ENCODE data around the gene RFC5. TPM values are rescaled to one million over a fixed set of nuclear protein-coding genes. Genes with fewer than 3 reads are reported as not detected.

Gene RFC5
- total RNA-seq, 4 donors from 2014 or later: 8.3 to 18.2 (median 10.6) TPM

DNA sequence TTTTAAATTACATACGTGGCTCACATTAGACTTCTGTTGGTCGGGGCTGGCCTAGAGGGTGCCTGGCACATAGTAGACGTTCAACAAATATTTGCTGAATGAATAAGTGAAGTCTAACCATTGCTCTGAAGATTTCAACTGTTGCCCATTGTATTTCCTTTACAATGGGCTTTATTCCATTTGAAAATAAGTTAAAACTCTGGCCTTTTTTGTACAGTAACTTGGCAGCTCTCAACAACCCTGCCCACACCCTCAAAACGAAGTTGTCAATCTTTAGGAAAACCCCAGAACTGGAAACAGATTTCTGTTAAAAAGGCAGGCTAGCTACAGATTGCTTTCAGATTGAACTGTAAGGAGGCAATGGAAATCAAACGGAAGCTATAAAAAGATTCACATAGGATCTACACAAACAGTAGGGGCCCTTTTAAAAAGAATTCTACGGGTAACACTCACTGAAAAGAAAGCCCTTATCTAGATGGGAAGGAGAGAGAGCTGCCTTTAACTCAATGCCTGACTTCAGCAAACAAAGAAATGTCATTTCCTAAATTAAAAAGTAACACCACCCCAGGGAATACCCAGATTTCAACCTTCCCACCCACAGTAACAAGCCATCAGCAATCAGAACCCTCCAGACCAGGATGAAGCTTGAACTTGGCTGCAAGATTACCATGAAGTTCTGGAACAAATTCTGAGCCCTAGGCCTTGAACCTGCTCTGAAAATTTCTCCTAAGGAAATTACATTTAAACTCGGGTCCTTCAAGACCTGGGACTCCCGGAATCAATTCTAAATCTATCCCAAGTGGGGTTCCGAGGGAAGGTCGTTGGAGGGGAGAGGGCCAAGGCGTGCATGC, 43.1 kb downstream of the RFC5 start:
- TF ChIP-seq, protein P1, sequence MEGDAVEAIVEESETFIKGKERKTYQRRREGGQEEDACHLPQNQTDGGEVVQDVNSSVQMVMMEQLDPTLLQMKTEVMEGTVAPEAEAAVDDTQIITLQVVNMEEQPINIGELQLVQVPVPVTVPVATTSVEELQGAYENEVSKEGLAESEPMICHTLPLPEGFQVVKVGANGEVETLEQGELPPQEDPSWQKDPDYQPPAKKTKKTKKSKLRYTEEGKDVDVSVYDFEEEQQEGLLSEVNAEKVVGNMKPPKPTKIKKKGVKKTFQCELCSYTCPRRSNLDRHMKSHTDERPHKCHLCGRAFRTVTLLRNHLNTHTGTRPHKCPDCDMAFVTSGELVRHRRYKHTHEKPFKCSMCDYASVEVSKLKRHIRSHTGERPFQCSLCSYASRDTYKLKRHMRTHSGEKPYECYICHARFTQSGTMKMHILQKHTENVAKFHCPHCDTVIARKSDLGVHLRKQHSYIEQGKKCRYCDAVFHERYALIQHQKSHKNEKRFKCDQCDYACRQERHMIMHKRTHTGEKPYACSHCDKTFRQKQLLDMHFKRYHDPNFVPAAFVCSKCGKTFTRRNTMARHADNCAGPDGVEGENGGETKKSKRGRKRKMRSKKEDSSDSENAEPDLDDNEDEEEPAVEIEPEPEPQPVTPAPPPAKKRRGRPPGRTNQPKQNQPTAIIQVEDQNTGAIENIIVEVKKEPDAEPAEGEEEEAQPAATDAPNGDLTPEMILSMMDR (IDR thresholded peaks at IDR 0.05): no peak
- TF ChIP-seq POLR2A (IDR thresholded peaks at IDR 0.05): no peak
- H3K27ac ChIP-seq: peak overlapping the region; percentile 89 to 99 (median 94)
- DNase-seq: no peak
- no peaks in the 10 kb centered on the region for H3K36me3 ChIP-seq
- no peaks in the 10 kb centered on the region for H3K27me3 ChIP-seq
- H3K9me3 ChIP-seq: no peaks in the 10 kb centered on the region
- peaks cover 0 to 58% (median 4%) of the 10 kb centered on the region in 4 donors for H3K4me1 ChIP-seq
- peak overlapping the region; percentile 56 to 88 (median 72) for H3K4me3 ChIP-seq

DNA sequence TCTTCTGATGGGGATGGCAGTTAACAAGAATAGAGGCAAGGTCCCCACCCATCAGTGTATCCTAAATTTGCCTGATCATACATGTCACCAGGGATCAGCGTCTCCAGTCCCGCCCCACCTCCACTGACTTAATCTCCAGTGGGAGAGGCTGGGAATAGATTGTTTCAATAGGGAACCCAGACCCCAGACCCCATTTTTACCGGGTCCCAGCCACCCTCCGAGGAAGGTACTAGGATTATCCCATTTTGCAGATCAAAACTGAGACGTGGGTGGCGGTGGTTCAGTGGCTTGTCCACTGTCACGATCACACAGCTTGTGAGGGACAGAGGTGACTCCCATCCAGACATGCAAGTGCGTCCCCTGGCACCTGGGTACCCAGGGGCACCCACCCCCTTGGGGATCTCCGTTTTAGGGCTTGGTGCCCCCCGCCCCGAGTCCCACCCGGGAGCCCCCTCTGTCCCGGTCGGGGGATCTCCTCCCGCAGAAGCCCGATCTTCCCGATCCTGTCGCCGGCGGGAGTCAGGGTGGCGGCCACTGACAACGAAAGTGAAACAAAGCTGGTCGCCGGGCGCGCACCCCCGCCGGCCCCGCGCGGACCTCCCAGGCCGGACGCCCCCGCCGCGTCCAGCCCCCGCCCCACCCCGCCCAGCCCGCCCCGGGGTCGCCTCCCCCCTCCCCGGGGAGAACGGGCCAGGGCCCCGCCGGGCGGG, 44.0 kb downstream of the RFC5 start:
- peaks cover 0 to 58% (median 6%) of the 10 kb centered on the region in 4 donors for H3K4me1 ChIP-seq
- no peaks in the 10 kb centered on the region for H3K9me3 ChIP-seq
- peak overlapping the region; percentile 89 to 99 (median 94) for H3K27ac ChIP-seq
- TF ChIP-seq POLR2A (IDR thresholded peaks at IDR 0.05): no peak
- TF ChIP-seq, protein P1 (IDR thresholded peaks at IDR 0.05): no peak
- H3K4me3 ChIP-seq: peak overlapping the region; percentile 56 to 88 (median 72)
- DNase-seq: peak; percentile 46 to 81 (median 72)
- no peaks in the 10 kb centered on the region for H3K27me3 ChIP-seq
- H3K36me3 ChIP-seq: no peaks in the 10 kb centered on the region

DNA sequence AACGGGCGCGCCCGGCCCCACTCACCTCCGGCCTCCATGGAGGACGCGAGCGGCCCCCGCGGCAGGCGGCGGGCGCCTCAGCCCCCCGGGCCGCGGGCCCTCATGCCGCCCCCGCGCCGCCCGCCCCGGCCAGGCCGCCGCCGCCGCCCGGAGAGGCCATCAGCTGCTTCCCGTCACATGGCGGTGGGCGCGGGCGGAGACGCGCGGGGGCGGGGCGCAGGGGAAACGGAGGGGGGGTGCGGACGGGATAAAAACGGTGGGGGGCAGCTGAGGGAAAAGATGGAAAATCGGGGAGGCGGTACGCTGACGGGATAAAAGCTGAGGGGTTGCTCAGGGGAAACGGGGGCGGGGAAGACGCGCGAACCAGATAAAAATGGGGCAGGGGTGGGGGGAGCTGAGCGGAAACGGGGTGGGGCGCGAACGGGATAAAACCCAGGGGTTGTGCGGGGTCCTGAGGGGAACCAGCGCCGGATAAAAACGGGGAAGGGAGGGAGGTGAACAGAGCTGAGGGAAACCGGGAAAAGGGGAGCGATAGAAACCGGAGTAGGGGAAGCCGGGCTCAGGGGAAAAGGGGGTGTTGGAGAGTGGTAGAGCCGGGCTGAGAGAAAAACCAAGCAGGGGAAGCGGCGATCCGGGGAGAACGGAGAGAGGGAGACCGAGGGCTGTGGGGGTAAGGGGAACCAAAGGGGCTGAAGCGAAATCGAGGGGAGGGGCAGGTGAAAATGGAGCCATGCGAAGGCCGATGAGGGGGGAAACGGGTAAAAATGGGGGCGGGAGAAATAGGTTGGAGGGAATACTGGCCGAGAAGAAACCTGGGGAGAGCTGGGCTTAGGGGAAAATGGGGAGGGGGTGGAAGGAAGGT, 44.7 kb downstream of the RFC5 start, which contains the start of gene WSB2:
TSS of gene WSB2 (minus strand) at position 169 of the 862 bp plus-strand sequence. CDS start at position 38, 131 bp downstream.
- no peaks in the 10 kb centered on the region for H3K27me3 ChIP-seq
- peak within 1 kb of the TSS; percentile 56 to 88 (median 72) for H3K4me3 ChIP-seq
- TF ChIP-seq, protein P1 (IDR thresholded peaks at IDR 0.05): no peak
- TF ChIP-seq POLR2A (IDR thresholded peaks at IDR 0.05): no peak
- peak; percentile 70 to 85 (median 81) for DNase-seq
- H3K27ac ChIP-seq: peak within 1 kb of the TSS; percentile 89 to 99 (median 94)
- peaks cover 0 to 54% (median 6%) of the 10 kb centered on the region in 4 donors for H3K4me1 ChIP-seq
- no peaks in the 10 kb centered on the region for H3K36me3 ChIP-seq
- H3K9me3 ChIP-seq: no peaks in the 10 kb centered on the region

GRCh38 chr12:118061873-118062843, 45.7 kb downstream of the RFC5 start:
- Histone ChIP-seq H3K9me3 (no peaks in the 10 kb centered on the region), H3K4me1 (peaks cover 0 to 45% (median 5%) of the 10 kb centered on the region in 4 donors), H3K27me3 (no peaks in the 10 kb centered on the region), H3K4me3 (peak overlapping the region; percentile 56 to 88 (median 72)), H3K36me3 (no peaks in the 10 kb centered on the region), H3K27ac (peak overlapping the region; percentile 89 to 99 (median 94))
- TF ChIP-seq POLR2A (IDR thresholded peaks at IDR 0.05): no peak
- TF ChIP-seq, protein P1 (IDR thresholded peaks at IDR 0.05): no peak
- peak; percentile 26 to 64 (median 56) for DNase-seq

Data from Peyer's patch (tissue), 4 donors.